HG02571 (cell line): Measurements from ENCODE around the gene FKRP.
A peak's percentile ranks its signal among the peaks of the same experiment; 100 is the strongest.
"Not testable (repeated sequence)": the region's sequence is repeated elsewhere in the genome, so short reads cannot be mapped to it uniquely, and the experiment has no call there.

Experiments
- ATAC-seq: cut with Tn5 transposase; IDR thresholded peaks from one replicate; pipeline ENCODE4 v1.9.1; 2021; ENCODE audit warnings: mild to moderate bottlenecking, moderate library complexity; ENCODE audit not compliant: unreplicated experiment

The FKRP gene

GRCh38 chr19:46784262-46785053, 38.6 kb downstream of the FKRP start:
- ATAC-seq: peak; percentile 40

GRCh38 chr19:46785054-46785979, 39.5 kb downstream of the FKRP start:
- ATAC-seq: no peak

- ATAC-seq: no peak
Measured at GRCh38 chr19:46785980-46786235, 40.1 kb downstream of the FKRP start.

- no peak for ATAC-seq
Measured at GRCh38 chr19:46786236-46787039, 40.6 kb downstream of the FKRP start.

GRCh38 chr19:46787040-46787330, 41.1 kb downstream of the FKRP start:
- no peak for ATAC-seq

- no peak for ATAC-seq
Measured at GRCh38 chr19:46787331-46788261, 41.7 kb downstream of the FKRP start.

- ATAC-seq: peak; percentile 61
Measured at GRCh38 chr19:46788262-46788967, 42.6 kb downstream of the FKRP start, which contains the start of gene SLC1A5. Gene SLC1A5, minus strand, starts transcription at chr19:46788594. Its CDS starts 629 bp downstream, at chr19:46787965.

GRCh38 chr19:46788968-46789338, 43.1 kb downstream of the FKRP start:
- no peak for ATAC-seq

GRCh38 chr19:46789371-46789770, 43.5 kb downstream of the FKRP start:
- ATAC-seq: no peak

GRCh38 chr19:46791944-46792343, 46.1 kb downstream of the FKRP start:
- ATAC-seq: no peak

- no peak for ATAC-seq
Measured at GRCh38 chr19:46797881-46798280, 52.0 kb downstream of the FKRP start.

- ATAC-seq: no peak
Measured at GRCh38 chr19:46798713-46799112, 52.9 kb downstream of the FKRP start.

- ATAC-seq: no peak
Measured at GRCh38 chr19:46802152-46802551, 56.3 kb downstream of the FKRP start.

- no peak for ATAC-seq
Measured at GRCh38 chr19:46803555-46803954, 57.7 kb downstream of the FKRP start.

- ATAC-seq: not testable (repeated sequence)
Measured at GRCh38 chr19:46804432-46804831, 58.6 kb downstream of the FKRP start.

- no peak for ATAC-seq
Measured at GRCh38 chr19:46806656-46807055, 60.8 kb downstream of the FKRP start.
